Mesothelial cell of epicardium (in vitro differentiated cells): ENCODE measurements around the gene KRTAP10-1. TPM values are rescaled to one million over a fixed set of nuclear protein-coding genes. Genes with fewer than 3 reads are reported as not detected.

Experiments
- DNase-seq, 2 experiments: peaks; one replicate each; pipeline ENCODE4 v3.0.0; 2021; ENCODE audit warnings: low spot score in 2 of 2; ENCODE audit not compliant: unreplicated experiment in 2 of 2
- H3K27ac Mint-ChIP-seq: 2 replicates; pipeline ENCODE4 v1.8.0; 2021; ENCODE audit warnings: mixed read lengths
- H3K27me3 Mint-ChIP-seq: 2 replicates; pipeline ENCODE4 v1.8.0; 2021; ENCODE audit warnings: low read depth, mixed read lengths
- H3K36me3 Mint-ChIP-seq: 2 replicates; pipeline ENCODE4 v1.8.0; 2021; ENCODE audit warnings: mixed read lengths
- H3K4me1 Mint-ChIP-seq: 2 replicates; pipeline ENCODE4 v1.8.0; 2021; ENCODE audit warnings: mixed read lengths
- H3K4me3 Mint-ChIP-seq: 2 replicates; pipeline ENCODE4 v1.8.0; 2021; ENCODE audit warnings: mild to moderate bottlenecking, moderate library complexity, mixed read lengths
- H3K9me3 Mint-ChIP-seq: 2 replicates; pipeline ENCODE4 v1.8.0; 2021; ENCODE audit warnings: mixed read lengths
- CTCF ChIP-seq: fragments of 200-600 bp; sonication (generic); IDR thresholded peaks from one replicate; pipeline ENCODE4 v1.5.0; 2021; ENCODE audit warnings: antibody characterized with exemption; ENCODE audit not compliant: unreplicated experiment
- total RNA-seq: library from RNA; stranded (reverse); gene quantifications from 3 replicates; pipeline ENCODE4 v1.2.1, GENCODE V29; 2021

The KRTAP10-1 gene
- total RNA-seq, 1 donor from 2014 or later, result not detected

- peaks cover 5% of the 10 kb centered on the region for H3K9me3 Mint-ChIP-seq
- no peak overlapping the region for H3K4me3 Mint-ChIP-seq
- peak in 1 of 2 experiments; percentile 25 for DNase-seq
- H3K4me1 Mint-ChIP-seq, result no peaks in the 10 kb centered on the region
- H3K27me3 Mint-ChIP-seq, result no peaks in the 10 kb centered on the region
- TF ChIP-seq CTCF, result no peak
- H3K27ac Mint-ChIP-seq, result no peak overlapping the region
- no peaks in the 10 kb centered on the region for H3K36me3 Mint-ChIP-seq
Observed at GRCh38 chr21:44537930-44538911, 1.8 kb downstream of the KRTAP10-1 start.

- peak in 1 of 2 experiments; percentile 30 for DNase-seq
- peaks cover 5% of the 10 kb centered on the region for H3K9me3 Mint-ChIP-seq
- no peak overlapping the region for H3K27ac Mint-ChIP-seq
- H3K27me3 Mint-ChIP-seq, result no peaks in the 10 kb centered on the region
- TF ChIP-seq CTCF, result no peak
- H3K4me1 Mint-ChIP-seq, result no peaks in the 10 kb centered on the region
- no peaks in the 10 kb centered on the region for H3K36me3 Mint-ChIP-seq
- no peak overlapping the region for H3K4me3 Mint-ChIP-seq
Observed at GRCh38 chr21:44535963-44536362, 4.0 kb downstream of the KRTAP10-1 start.

GRCh38 chr21:44534688-44535087 is 5.3 kb downstream of the KRTAP10-1 start:
- no peak for DNase-seq
- Mint-ChIP-seq H3K4me3 (no peak overlapping the region), H3K9me3 (peaks cover 5% of the 10 kb centered on the region), H3K4me1 (no peaks in the 10 kb centered on the region), H3K36me3 (no peaks in the 10 kb centered on the region), H3K27me3 (no peaks in the 10 kb centered on the region), H3K27ac (no peak overlapping the region)
- TF ChIP-seq CTCF, result no peak

GRCh38 chr21:44533891-44534627 is 5.9 kb downstream of the KRTAP10-1 start:
- no peaks in the 10 kb centered on the region for H3K36me3 Mint-ChIP-seq
- TF ChIP-seq CTCF, result no peak
- peaks cover 5% of the 10 kb centered on the region for H3K9me3 Mint-ChIP-seq
- DNase-seq, result no peak
- no peaks in the 10 kb centered on the region for H3K27me3 Mint-ChIP-seq
- no peak overlapping the region for H3K27ac Mint-ChIP-seq
- H3K4me3 Mint-ChIP-seq, result no peak overlapping the region
- H3K4me1 Mint-ChIP-seq, result no peaks in the 10 kb centered on the region

- H3K4me3 Mint-ChIP-seq, result no peak overlapping the region
- TF ChIP-seq CTCF, result no peak
- H3K9me3 Mint-ChIP-seq, result peaks cover 5% of the 10 kb centered on the region
- no peaks in the 10 kb centered on the region for H3K27me3 Mint-ChIP-seq
- no peak overlapping the region for H3K27ac Mint-ChIP-seq
- no peaks in the 10 kb centered on the region for H3K4me1 Mint-ChIP-seq
- DNase-seq, result no peak
- H3K36me3 Mint-ChIP-seq, result no peaks in the 10 kb centered on the region
Observed at GRCh38 chr21:44533121-44533890, 6.7 kb downstream of the KRTAP10-1 start.
